Prostate gland (tissue), 2 donors: Measurements from ENCODE around the gene SPTBN5. TPM values are rescaled to one million over a fixed set of nuclear protein-coding genes. Genes with fewer than 3 reads are reported as not detected.

Source experiments
- DNase-seq: peaks from one replicate; pipeline ENCODE4 v3.0.0-alpha.2; 2019; ENCODE audit warnings: low spot score
- H3K27ac ChIP-seq, 2 donors: fragments of 200-600 bp; sonication (generic); 2 replicates each; pipeline ENCODE4 v1.5.1; 2017 to 2019
- H3K27me3 ChIP-seq: fragments of 200-600 bp; sonication (generic); replicated peaks from 2 replicates; pipeline ENCODE4 v1.5.1; 2019; ENCODE audit not compliant: insufficient read depth
- H3K36me3 ChIP-seq, 2 donors: fragments of 200-600 bp; sonication (generic); 1 replicate in 1 of 2; 2 replicates in 1 of 2; pipeline versions ENCODE4 v1.5.1 to v1.8.1; 2017 to 2019
- H3K4me1 ChIP-seq: fragments of 200-600 bp; sonication (generic); replicated peaks from 2 replicates; pipeline ENCODE4 v1.5.1; 2019
- H3K4me3 ChIP-seq, 2 donors: fragments of 200-600 bp; sonication (generic); 2 replicates each; pipeline ENCODE4 v1.5.1; 2017 to 2019
- H3K9me3 ChIP-seq: fragments of 200-600 bp; sonication (generic); 2 replicates; pipeline ENCODE4 v1.5.1; 2017
- POLR2A ChIP-seq: fragments of 450-650 bp; IDR thresholded peaks from one replicate; pipeline ENCODE4 v1.6.1; 2016; ENCODE audit warnings: antibody characterized with exemption, mild to moderate bottlenecking
- POLR2AphosphoS5 ChIP-seq: sonication (generic); formaldehyde crosslinking; IDR thresholded peaks from one replicate; pipeline ENCODE4 v1.6.1; 2017; ENCODE audit warnings: antibody characterized with exemption
- WGBS: methylation state at CpG from one replicate; pipeline ENCODE4 v1.1.5; 2018; 5-methylcytosine and 5-hydroxymethylcytosine counted together
- intact Hi-C: fragments of 100-400 bp; cut with DNase I; formaldehyde crosslinking; loops from one replicate; pipeline ENCODE4 v1.14.2; 2022
- total RNA-seq, 2 donors: library from RNA; depleted of rRNA; stranded (reverse); fragments of >200 nt; gene quantifications; one replicate each; pipeline ENCODE4 v1.1.0, GENCODE V29; 2016
- TF ChIP-seq, protein P1 (sequence below), 4 experiments: fragments of 200-600 bp in 2 of 4; fragments of 450-650 bp in 2 of 4; sonication (generic) in 2 of 4; IDR thresholded peaks; 1 replicate in 3 of 4; 2 replicates in 1 of 4; pipeline ENCODE4 v1.5.1; 2016 to 2019; ENCODE audit warnings: antibody characterized with exemption in 4 of 4, mild to moderate bottlenecking in 2 of 4, moderate library complexity in 2 of 4

Gene SPTBN5
- total RNA-seq, 2 donors from 2014 or later, result 1.2 to 2.2 TPM

- no peak overlapping the region for H3K27ac ChIP-seq
- WGBS, result 67% methylated on average over 12 of the region's 13 CpGs
- TF ChIP-seq POLR2A (no peak), POLR2AphosphoS5 (no peak)
- TF ChIP-seq, protein P1, sequence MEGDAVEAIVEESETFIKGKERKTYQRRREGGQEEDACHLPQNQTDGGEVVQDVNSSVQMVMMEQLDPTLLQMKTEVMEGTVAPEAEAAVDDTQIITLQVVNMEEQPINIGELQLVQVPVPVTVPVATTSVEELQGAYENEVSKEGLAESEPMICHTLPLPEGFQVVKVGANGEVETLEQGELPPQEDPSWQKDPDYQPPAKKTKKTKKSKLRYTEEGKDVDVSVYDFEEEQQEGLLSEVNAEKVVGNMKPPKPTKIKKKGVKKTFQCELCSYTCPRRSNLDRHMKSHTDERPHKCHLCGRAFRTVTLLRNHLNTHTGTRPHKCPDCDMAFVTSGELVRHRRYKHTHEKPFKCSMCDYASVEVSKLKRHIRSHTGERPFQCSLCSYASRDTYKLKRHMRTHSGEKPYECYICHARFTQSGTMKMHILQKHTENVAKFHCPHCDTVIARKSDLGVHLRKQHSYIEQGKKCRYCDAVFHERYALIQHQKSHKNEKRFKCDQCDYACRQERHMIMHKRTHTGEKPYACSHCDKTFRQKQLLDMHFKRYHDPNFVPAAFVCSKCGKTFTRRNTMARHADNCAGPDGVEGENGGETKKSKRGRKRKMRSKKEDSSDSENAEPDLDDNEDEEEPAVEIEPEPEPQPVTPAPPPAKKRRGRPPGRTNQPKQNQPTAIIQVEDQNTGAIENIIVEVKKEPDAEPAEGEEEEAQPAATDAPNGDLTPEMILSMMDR (IDR thresholded peaks at IDR 0.05), result no peak
- no peak overlapping the region for H3K4me3 ChIP-seq
- intact Hi-C loops, result loop anchor here (5.0 kb wide), 1 partner anchor 72 kb away; no protein-coding TSS in a partner anchor
- DNase-seq, result no peak
- H3K9me3 ChIP-seq, result no peaks in the 10 kb centered on the region
- H3K36me3 ChIP-seq, result no peaks in the 10 kb centered on the region
- H3K27me3 ChIP-seq, result no peaks in the 10 kb centered on the region
- H3K4me1 ChIP-seq, result peaks cover 10% of the 10 kb centered on the region
Measured at GRCh38 chr15:41829959-41830646, 63.8 kb downstream of the SPTBN5 start.

DNA sequence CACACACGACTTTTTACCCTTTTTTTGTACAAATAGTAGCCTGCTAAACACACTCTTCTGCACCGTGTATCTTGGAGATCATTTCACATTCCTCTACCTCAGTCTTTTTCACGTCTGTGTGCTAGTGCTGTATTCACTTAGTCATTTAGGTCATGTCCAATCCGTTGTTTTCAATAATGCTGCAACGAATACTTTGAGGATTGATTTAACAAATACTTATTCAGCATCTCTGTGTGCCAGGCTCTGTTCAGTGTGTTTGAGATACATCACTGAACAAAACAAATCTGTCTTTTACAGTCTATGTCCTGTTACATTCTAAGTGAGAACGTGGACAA is 65.1 kb downstream of the SPTBN5 start:
- H3K9me3 ChIP-seq, result no peaks in the 10 kb centered on the region
- H3K27ac ChIP-seq, result peak overlapping the region; percentile 77 to 79
- no peaks in the 10 kb centered on the region for H3K36me3 ChIP-seq
- TF ChIP-seq, protein P1 (IDR thresholded peaks at IDR 0.05), result no peak
- no peak for TF ChIP-seq POLR2A
- TF ChIP-seq POLR2AphosphoS5, result no peak
- WGBS, result 11% methylated on average over 6 of the region's 6 CpGs
- DNase-seq, result no peak
- intact Hi-C loops, result loop anchor here (1.0 to 5.0 kb wide), 2 partner anchors 54 to 74 kb away; partner anchors contain the start of gene MAPKBP1
- H3K4me1 ChIP-seq, result peaks cover 10% of the 10 kb centered on the region
- H3K4me3 ChIP-seq, result peak overlapping the region; percentile 48 to 64
- H3K27me3 ChIP-seq, result no peaks in the 10 kb centered on the region

- under 1% methylated on average over 63 of the region's 66 CpGs for WGBS
Measured at GRCh38 chr15:41827880-41828806, 65.7 kb downstream of the SPTBN5 start, which contains the start of gene JMJD7. TSS of gene JMJD7 (plus strand) at chr15:41828092. CDS start at chr15:41828125, 33 bp downstream.

DNA sequence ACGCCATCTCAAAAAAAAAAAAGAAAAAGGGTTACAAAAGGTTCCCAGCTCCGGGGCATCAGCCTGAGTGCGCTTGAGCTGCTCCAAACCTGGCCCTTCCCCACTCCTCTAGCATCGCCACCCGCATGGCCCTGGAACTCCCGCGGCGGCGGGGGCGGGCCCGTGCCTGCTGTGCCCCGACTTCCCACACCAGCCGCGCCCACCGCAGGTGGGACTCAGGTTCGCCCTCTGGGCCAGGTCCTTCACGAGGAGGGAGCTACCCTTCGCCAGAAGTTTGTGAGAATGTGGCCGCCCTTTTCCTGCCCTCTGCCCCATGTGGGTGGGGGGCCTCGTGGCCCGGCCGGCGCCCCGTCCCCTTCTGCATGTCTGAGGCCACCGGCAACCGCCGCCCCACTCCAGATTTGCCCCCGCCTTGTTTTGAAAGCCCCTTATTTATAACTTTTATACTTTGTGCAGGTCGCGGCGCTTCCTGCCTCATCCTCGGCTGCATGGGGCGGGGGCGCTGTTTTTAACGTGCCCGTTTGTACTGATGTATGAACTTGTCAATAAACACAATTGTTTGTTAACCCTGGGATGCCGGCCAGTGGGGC is 66.5 kb downstream of the SPTBN5 start:
- H3K36me3 ChIP-seq, result no peaks in the 10 kb centered on the region
- H3K4me1 ChIP-seq, result peaks cover 10% of the 10 kb centered on the region
- no peaks in the 10 kb centered on the region for H3K9me3 ChIP-seq
- WGBS, result 4% methylated on average over 34 of the region's 37 CpGs
- peak overlapping the region; percentile 48 to 64 for H3K4me3 ChIP-seq
- TF ChIP-seq, protein P1 (IDR thresholded peaks at IDR 0.05), result peak in 1 of 4 experiments; percentile 19
- TF ChIP-seq POLR2A (no peak), POLR2AphosphoS5 (no peak)
- intact Hi-C loops, result loop anchor here (5.0 kb wide), 1 partner anchor 75 kb away; no protein-coding TSS in a partner anchor
- H3K27ac ChIP-seq, result peak overlapping the region; percentile 43 to 79
- no peaks in the 10 kb centered on the region for H3K27me3 ChIP-seq
- DNase-seq, result peak; percentile 22

More at GRCh38 chr15:41827880-41828806, 65.7 kb downstream of the SPTBN5 start, which contains the start of gene JMJD7:
- TF ChIP-seq, protein P1 (IDR thresholded peaks at IDR 0.05), result peak in 1 of 4 experiments; percentile 18
- peak; percentile 88 for TF ChIP-seq POLR2A
- TF ChIP-seq POLR2AphosphoS5, result peak; percentile 72
- Histone ChIP-seq H3K9me3 (no peaks in the 10 kb centered on the region), H3K27me3 (no peaks in the 10 kb centered on the region), H3K4me3 (peak within 1 kb of the TSS; percentile 48 to 64), H3K27ac (peak within 1 kb of the TSS; percentile 77 to 79), H3K36me3 (no peaks in the 10 kb centered on the region), H3K4me1 (peaks cover 10% of the 10 kb centered on the region)
- DNase-seq, result peak; percentile 95
- intact Hi-C loops, result loop anchor here (1.0 to 5.0 kb wide), 2 partner anchors 54 to 74 kb away; partner anchors contain the start of gene MAPKBP1
